H4 (cell line): ENCODE data around the gene PPM1M. TPM values are rescaled to one million over a fixed set of nuclear protein-coding genes. Genes with fewer than 3 reads are reported as not detected.

ENCODE experiments used
- DNase-seq: peaks from one replicate; pipeline ENCODE4 v3.0.0-alpha.2; 2015; ENCODE audit warnings: low spot score
- total RNA-seq: library from RNA; depleted of rRNA; stranded (reverse); fragments of >200 nt; shearing (Covaris generic); gene quantifications from 2 replicates; pipeline ENCODE4 v1.2.3, GENCODE V29; 2014

Gene PPM1M
- total RNA-seq, 1 experiment from 2014 or later = 4.4 TPM

- no peak for DNase-seq
Observed at GRCh38 chr3:52230461-52230860, 15.1 kb upstream of the PPM1M start.

GRCh38 chr3:52230889-52231499, 14.6 kb upstream of the PPM1M start:
- DNase-seq = no peak

- DNase-seq = peak; percentile 29
Observed at GRCh38 chr3:52231502-52232278, 13.9 kb upstream of the PPM1M start.

GRCh38 chr3:52232279-52233107, 13.1 kb upstream of the PPM1M start:
- no peak for DNase-seq

- DNase-seq = no peak
Observed at GRCh38 chr3:52233108-52233591, 12.4 kb upstream of the PPM1M start.

- no peak for DNase-seq
Observed at GRCh38 chr3:52233968-52234367, 11.6 kb upstream of the PPM1M start.

GRCh38 chr3:52234516-52235447, 10.8 kb upstream of the PPM1M start:
- no peak for DNase-seq

GRCh38 chr3:52236424-52236886, 9.1 kb upstream of the PPM1M start:
- no peak for DNase-seq

GRCh38 chr3:52237006-52237656, 8.4 kb upstream of the PPM1M start:
- DNase-seq = no peak

GRCh38 chr3:52237657-52238172, 7.8 kb upstream of the PPM1M start:
- peak; percentile 75 for DNase-seq

GRCh38 chr3:52238193-52238760, 7.3 kb upstream of the PPM1M start:
- DNase-seq = no peak

- peak; percentile 30 for DNase-seq
Observed at GRCh38 chr3:52238761-52239701, 6.5 kb upstream of the PPM1M start, which contains the start of gene TWF2. TWF2 (minus strand) TSS chr3:52239158; CDS start chr3:52239016, 142 bp downstream.

GRCh38 chr3:52240059-52240885, 5.3 kb upstream of the PPM1M start:
- peak; percentile 85 for DNase-seq

- no peak for DNase-seq
Observed at GRCh38 chr3:52240886-52241370, 4.6 kb upstream of the PPM1M start.

GRCh38 chr3:52242039-52242438, 3.5 kb upstream of the PPM1M start:
- DNase-seq = no peak

GRCh38 chr3:52243791-52244628, 1.5 kb upstream of the PPM1M start:
- DNase-seq = no peak

GRCh38 chr3:52246264-52246620, 683 bp downstream of the PPM1M start:
- no peak for DNase-seq
